Effector memory CD8-positive, alpha-beta T cell (primary cell): ENCODE measurements around the gene NAALAD2.
"Not testable (repeated sequence)": the region's sequence is repeated elsewhere in the genome, so short reads cannot be mapped to it uniquely, and the experiment has no call there.

Source experiments
- ATAC-seq: fragments of 150-1000 bp; cut with Tn5 transposase; replicated peaks from 2 replicates; pipeline ENCODE4 v1.10.0; 2021; ENCODE audit warnings: mild to moderate bottlenecking, moderate library complexity
- DNase-seq, 3 experiments: peaks; one replicate each; pipeline ENCODE4 v3.0.0; 2021
- H3K27ac Mint-ChIP-seq, 2 donors: one replicate each; pipeline ENCODE4 v1.8.0; 2022; ENCODE audit warnings: mild to moderate bottlenecking in 2 of 2, mixed read lengths in 2 of 2, moderate library complexity in 2 of 2
- H3K27me3 Mint-ChIP-seq, 2 donors: one replicate each; pipeline ENCODE4 v1.8.0; 2022; ENCODE audit warnings: mixed read lengths in 2 of 2
- H3K36me3 Mint-ChIP-seq: one replicate; pipeline ENCODE4 v1.8.0; 2022; ENCODE audit warnings: mild to moderate bottlenecking, moderate library complexity, mixed read lengths; ENCODE audit not compliant: insufficient read depth
- H3K4me1 Mint-ChIP-seq, 2 donors: one replicate each; pipeline ENCODE4 v1.8.0; 2022; ENCODE audit warnings: low read depth in 2 of 2, mixed read lengths in 2 of 2
- H3K4me3 Mint-ChIP-seq, 2 donors: one replicate each; pipeline ENCODE4 v1.8.0; 2022; ENCODE audit warnings: mild to moderate bottlenecking in 2 of 2, mixed read lengths in 2 of 2, moderate library complexity in 2 of 2
- H3K9me3 Mint-ChIP-seq, 2 donors: one replicate each; pipeline ENCODE4 v1.8.0; 2022; ENCODE audit warnings: mixed read lengths in 2 of 2

NAALAD2 gene

GRCh38 chr11:90166982-90167573 lies 32.6 kb downstream of the NAALAD2 start:
- ATAC-seq, H3K9me3 Mint-ChIP-seq, H3K4me3 Mint-ChIP-seq, H3K4me1 Mint-ChIP-seq, H3K27ac Mint-ChIP-seq, H3K36me3 Mint-ChIP-seq, DNase-seq: not testable (repeated sequence)
- peaks cover 13 to 19% of the 10 kb centered on the region in 2 donors for H3K27me3 Mint-ChIP-seq

DNA sequence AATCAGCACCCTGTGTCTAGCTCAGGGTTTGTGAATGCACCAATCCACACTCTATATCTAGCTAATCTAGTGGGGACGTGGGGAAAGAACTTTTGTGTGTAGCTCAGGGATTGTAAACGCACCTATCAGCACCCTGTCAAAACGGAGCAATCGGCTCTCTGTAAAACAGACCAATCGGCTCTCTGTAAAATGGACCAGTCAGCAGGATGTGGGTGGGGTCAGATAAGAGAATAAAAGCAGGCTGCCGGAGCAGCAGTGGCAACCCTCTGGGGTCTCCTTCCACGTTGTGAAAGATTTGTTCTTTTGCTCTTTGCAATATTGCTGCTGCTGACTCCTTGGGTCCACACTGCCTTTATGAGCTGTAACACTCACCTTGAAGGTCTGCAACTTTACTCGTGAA lies 33.2 kb downstream of the NAALAD2 start:
- not testable (repeated sequence) for DNase-seq, ATAC-seq, H3K9me3 Mint-ChIP-seq, H3K4me3 Mint-ChIP-seq, H3K36me3 Mint-ChIP-seq, H3K4me1 Mint-ChIP-seq, H3K27ac Mint-ChIP-seq
- H3K27me3 Mint-ChIP-seq, result peaks cover 13 to 20% of the 10 kb centered on the region in 2 donors

DNA sequence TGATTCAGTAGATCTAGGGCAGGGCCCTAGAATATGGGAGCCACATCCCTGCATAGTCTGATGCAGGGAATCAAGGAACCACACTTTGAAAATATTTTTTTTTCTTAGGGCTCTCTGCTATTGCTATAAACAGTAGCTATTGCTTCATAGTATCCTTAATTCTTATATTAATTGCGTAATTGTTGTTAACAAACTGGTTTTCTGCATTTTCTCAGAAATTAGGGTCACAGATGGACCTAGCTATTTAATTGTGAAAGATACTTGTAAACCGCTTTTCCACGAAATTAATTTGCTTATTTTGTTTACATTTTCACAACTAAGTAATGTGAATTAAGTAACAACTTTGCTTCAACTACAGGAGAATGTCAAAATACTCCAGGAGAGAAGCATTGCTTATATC lies 34.1 kb downstream of the NAALAD2 start:
- H3K9me3 Mint-ChIP-seq, result no peaks in the 10 kb centered on the region
- H3K36me3 Mint-ChIP-seq, result no peaks in the 10 kb centered on the region
- DNase-seq (no peak), ATAC-seq (no peak)
- peaks cover 13 to 20% of the 10 kb centered on the region in 2 donors for H3K27me3 Mint-ChIP-seq
- no peaks in the 10 kb centered on the region for H3K4me1 Mint-ChIP-seq
- no peak overlapping the region for H3K27ac Mint-ChIP-seq
- no peak overlapping the region for H3K4me3 Mint-ChIP-seq

GRCh38 chr11:90171359-90171758 lies 36.9 kb downstream of the NAALAD2 start:
- DNase-seq, result no peak
- Mint-ChIP-seq H3K4me3 (no peak overlapping the region), H3K36me3 (no peaks in the 10 kb centered on the region), H3K27me3 (peaks cover 11 to 13% of the 10 kb centered on the region in 2 donors), H3K4me1 (no peaks in the 10 kb centered on the region), H3K27ac (no peak overlapping the region), H3K9me3 (no peaks in the 10 kb centered on the region)
- no peak for ATAC-seq

- DNase-seq, result no peak
- H3K4me1 Mint-ChIP-seq, result no peaks in the 10 kb centered on the region
- no peaks in the 10 kb centered on the region for H3K9me3 Mint-ChIP-seq
- H3K27me3 Mint-ChIP-seq, result peaks cover 8 to 26% of the 10 kb centered on the region in 2 donors
- H3K36me3 Mint-ChIP-seq, result no peaks in the 10 kb centered on the region
- H3K27ac Mint-ChIP-seq, result no peak overlapping the region
- H3K4me3 Mint-ChIP-seq, result no peak overlapping the region
- no peak for ATAC-seq
These were observed 41.6 kb downstream of the NAALAD2 start for GRCh38 chr11:90176069-90176468.

DNA sequence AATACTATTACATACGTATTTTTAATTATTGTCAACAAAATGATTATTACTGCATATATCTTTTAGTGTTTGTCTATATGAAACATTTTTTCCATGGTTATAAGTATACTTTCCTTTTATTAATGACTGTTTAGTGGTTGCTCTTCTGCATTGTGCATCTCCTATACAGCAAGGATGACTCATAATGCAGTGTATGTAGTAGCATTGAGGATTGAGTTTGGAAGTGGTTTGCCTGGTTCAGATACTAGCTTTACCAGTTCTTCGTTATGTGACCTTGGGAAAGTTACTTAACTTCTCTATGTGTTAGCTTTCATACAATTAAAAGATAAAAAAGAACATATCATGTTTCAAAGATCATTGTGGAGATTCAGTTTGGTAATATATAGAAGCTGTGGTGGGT lies 44.3 kb downstream of the NAALAD2 start:
- no peak overlapping the region for H3K4me3 Mint-ChIP-seq
- no peaks in the 10 kb centered on the region for H3K9me3 Mint-ChIP-seq

GRCh38 chr11:90179923-90180322 lies 45.5 kb downstream of the NAALAD2 start:
- Mint-ChIP-seq H3K9me3 (no peaks in the 10 kb centered on the region), H3K36me3 (no peaks in the 10 kb centered on the region), H3K4me3 (no peak overlapping the region), H3K27ac (no peak overlapping the region), H3K4me1 (no peaks in the 10 kb centered on the region), H3K27me3 (peaks cover 0 to 15% of the 10 kb centered on the region in 2 donors)
- DNase-seq, result no peak
- ATAC-seq, result no peak

More for the DNA sequence above, 44.3 kb downstream of the NAALAD2 start:
- Mint-ChIP-seq H3K36me3 (no peaks in the 10 kb centered on the region), H3K27me3 (peaks cover 0 to 15% of the 10 kb centered on the region in 2 donors), H3K4me1 (no peaks in the 10 kb centered on the region), H3K27ac (no peak overlapping the region)
- ATAC-seq (no peak), DNase-seq (no peak)

GRCh38 chr11:90187839-90188238 lies 53.4 kb downstream of the NAALAD2 start:
- H3K27ac Mint-ChIP-seq, result no peak overlapping the region
- H3K27me3 Mint-ChIP-seq, result no peaks in the 10 kb centered on the region
- H3K36me3 Mint-ChIP-seq, result no peaks in the 10 kb centered on the region
- no peak for DNase-seq
- no peak overlapping the region for H3K4me3 Mint-ChIP-seq
- H3K4me1 Mint-ChIP-seq, result no peaks in the 10 kb centered on the region
- ATAC-seq, result no peak
- H3K9me3 Mint-ChIP-seq, result no peaks in the 10 kb centered on the region

DNA sequence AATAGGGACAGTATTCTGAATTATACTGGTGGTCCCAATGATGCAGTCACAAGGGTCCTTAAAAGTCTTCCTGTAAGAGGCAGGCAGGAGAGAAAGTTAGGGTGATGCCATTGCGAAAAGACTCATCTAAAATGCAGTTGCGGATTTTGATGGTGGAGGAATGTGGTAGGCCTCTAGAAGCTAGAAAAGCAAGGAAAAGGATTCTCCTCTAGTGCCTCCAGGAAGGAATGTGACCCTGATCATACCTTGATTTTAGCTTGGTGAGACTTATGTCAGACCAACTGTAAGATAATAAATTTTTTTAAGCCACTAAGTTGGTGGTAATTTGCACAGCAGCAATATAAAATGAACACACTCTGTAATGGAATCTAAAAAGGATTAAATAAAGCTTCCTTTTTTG lies 54.5 kb downstream of the NAALAD2 start:
- H3K27ac Mint-ChIP-seq, result no peak overlapping the region
- ATAC-seq, result no peak
- no peaks in the 10 kb centered on the region for H3K4me1 Mint-ChIP-seq
- DNase-seq, result no peak
- no peaks in the 10 kb centered on the region for H3K27me3 Mint-ChIP-seq
- H3K9me3 Mint-ChIP-seq, result no peaks in the 10 kb centered on the region
- no peak overlapping the region for H3K4me3 Mint-ChIP-seq
- H3K36me3 Mint-ChIP-seq, result no peaks in the 10 kb centered on the region

GRCh38 chr11:90192869-90193582 lies 58.6 kb downstream of the NAALAD2 start:
- DNase-seq (no peak), ATAC-seq (no peak)
- no peaks in the 10 kb centered on the region for H3K36me3 Mint-ChIP-seq
- H3K27ac Mint-ChIP-seq, result no peak overlapping the region
- no peak overlapping the region for H3K4me3 Mint-ChIP-seq
- no peaks in the 10 kb centered on the region for H3K27me3 Mint-ChIP-seq
- H3K9me3 Mint-ChIP-seq, result no peaks in the 10 kb centered on the region
- peaks cover 0 to 5% of the 10 kb centered on the region in 2 donors for H3K4me1 Mint-ChIP-seq

- H3K9me3 Mint-ChIP-seq, result no peaks in the 10 kb centered on the region
- peaks cover 28% of the 10 kb centered on the region for H3K36me3 Mint-ChIP-seq
- no peak for ATAC-seq
- no peak for DNase-seq
- H3K4me3 Mint-ChIP-seq, result no peak overlapping the region
- peaks cover 0 to 9% of the 10 kb centered on the region in 2 donors for H3K4me1 Mint-ChIP-seq
- no peaks in the 10 kb centered on the region for H3K27me3 Mint-ChIP-seq
- peak overlapping the region in 1 of 2 donors; percentile 8 for H3K27ac Mint-ChIP-seq
These were observed 62.9 kb downstream of the NAALAD2 start for GRCh38 chr11:90197377-90197776.

- Mint-ChIP-seq H3K9me3 (no peaks in the 10 kb centered on the region), H3K4me1 (peaks cover 3 to 9% of the 10 kb centered on the region in 2 donors), H3K36me3 (peaks cover 64% of the 10 kb centered on the region), H3K27me3 (no peaks in the 10 kb centered on the region), H3K4me3 (no peak overlapping the region), H3K27ac (peak overlapping the region in 1 of 2 donors; percentile 36)
- DNase-seq, result no peak
- ATAC-seq, result no peak
These were observed 67.9 kb downstream of the NAALAD2 start for GRCh38 chr11:90202342-90202741.

GRCh38 chr11:90204407-90204806 lies 69.9 kb downstream of the NAALAD2 start:
- Mint-ChIP-seq H3K4me1 (peaks cover 3 to 19% of the 10 kb centered on the region in 2 donors), H3K4me3 (no peak overlapping the region), H3K36me3 (peaks cover 70% of the 10 kb centered on the region), H3K27ac (peak overlapping the region in 1 of 2 donors; percentile 35), H3K9me3 (no peaks in the 10 kb centered on the region), H3K27me3 (no peaks in the 10 kb centered on the region)
- ATAC-seq (no peak), DNase-seq (no peak)
